HK-2 (cell line): ENCODE results near the gene EMILIN1.
"Not testable (repeated sequence)": the region's sequence is repeated elsewhere in the genome, so short reads cannot be mapped to it uniquely, and the experiment has no call there.

ENCODE experiments used
- DNase-seq: peaks from one replicate; pipeline ENCODE4 v3.0.0-alpha.2; 2018; ENCODE audit not compliant: unreplicated experiment

The EMILIN1 gene

DNA sequence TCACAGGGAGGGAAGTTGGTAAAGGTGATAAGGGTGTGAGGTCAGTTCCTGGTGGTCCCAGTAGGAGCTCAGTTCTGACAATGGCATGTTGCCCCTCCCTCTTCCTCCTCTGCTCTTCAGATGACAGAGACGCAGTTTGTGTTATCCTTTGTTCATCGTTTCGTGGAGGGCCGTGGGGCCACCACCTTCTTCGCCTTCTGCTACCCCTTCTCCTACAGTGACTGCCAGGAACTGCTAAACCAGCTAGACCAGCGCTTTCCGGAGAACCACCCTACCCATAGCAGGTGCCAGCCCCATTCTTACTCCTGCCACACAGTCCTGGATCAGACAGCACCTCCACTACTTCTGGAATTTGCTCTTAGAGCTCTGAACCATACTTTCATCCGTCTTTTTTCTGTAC, 24.6 kb upstream of the EMILIN1 start:
- DNase-seq, result no peak

DNA sequence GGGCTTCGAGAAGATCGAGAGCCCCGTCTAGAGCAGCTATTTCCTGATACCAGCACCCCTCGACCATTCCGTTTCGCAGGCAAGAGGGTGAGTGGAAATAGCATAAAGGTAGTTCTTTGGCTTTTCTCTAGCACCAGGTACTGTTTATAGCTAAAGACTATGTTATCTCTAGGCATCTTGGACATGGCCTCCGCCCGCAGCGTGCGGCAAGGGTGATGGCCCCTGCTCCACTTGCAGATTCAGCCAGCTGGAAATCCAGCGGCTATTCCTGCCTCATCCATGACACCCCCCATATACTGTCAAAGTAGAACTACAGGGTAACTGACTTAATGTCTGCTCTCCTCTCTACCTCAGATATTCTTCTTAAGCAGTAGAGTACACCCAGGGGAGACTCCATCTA, 23.7 kb upstream of the EMILIN1 start:
- DNase-seq, result no peak

DNA sequence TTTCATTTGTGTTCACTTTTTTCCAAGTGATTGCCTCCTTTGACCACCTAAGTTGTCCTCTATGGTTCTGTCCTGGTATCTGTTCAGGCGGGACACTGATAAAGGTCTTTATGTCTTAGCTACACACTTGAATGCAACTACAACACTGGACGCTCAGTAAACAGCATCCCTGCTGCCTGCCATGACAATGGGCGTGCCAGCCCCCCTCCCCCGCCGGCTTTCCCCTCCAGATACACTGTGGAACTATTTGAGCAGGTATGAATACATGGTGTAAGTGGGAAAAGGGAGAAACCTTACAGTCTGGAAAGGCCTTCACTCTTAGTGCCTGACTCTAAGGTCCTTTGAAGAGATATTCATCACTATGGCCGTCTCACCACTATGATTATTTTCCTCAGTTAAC, 21.2 kb upstream of the EMILIN1 start:
- no peak for DNase-seq

DNA sequence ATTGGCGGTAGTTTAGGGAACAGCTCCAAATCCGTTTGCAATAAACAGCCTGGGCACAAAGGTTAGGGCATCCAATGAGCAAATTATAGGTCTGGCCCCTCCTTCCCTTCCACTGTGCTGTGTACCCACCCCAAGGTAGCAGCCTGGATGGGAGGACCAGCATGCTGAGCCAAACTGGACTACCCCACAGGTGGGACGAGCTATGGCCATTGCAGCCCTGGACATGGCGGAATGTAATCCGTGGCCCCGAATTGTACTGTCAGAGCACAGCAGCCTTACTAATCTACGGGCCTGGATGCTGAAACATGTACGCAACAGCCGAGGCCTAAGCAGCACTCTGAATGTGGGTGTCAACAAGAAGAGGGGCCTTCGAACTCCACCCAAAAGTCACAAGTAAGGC, 20.2 kb upstream of the EMILIN1 start:
- DNase-seq, result no peak

DNA sequence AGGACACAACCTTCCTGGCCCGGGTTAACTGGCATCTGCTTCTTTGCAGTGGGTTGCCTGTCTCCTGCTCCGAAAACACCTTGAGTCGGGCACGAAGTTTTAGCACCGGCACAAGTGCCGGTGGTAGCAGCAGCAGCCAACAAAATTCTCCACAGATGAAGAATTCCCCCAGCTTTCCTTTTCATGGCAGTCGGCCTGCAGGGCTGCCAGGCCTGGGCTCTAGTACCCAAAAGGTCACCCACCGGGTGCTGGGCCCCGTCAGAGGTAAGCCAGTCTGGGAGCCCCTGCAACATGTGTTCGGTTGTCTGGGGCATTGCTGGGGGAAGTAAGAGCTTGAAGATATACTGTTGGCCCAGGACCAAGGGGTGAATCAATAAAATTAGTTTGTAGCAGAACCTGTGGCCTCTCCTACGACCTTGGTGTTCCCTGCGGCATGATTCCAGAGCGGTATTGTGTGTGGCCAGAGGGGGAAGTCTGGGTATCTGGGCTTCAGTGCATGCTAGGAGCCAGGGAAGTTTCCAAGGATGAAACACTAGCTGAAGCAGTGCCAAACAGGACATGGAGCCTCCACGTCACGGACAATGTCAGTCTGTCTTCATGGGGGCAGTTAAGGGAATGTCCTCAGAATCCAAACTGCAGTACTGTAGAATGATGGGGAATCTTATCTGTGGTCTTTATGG, 19.1 kb upstream of the EMILIN1 start:
- DNase-seq, result no peak

DNA sequence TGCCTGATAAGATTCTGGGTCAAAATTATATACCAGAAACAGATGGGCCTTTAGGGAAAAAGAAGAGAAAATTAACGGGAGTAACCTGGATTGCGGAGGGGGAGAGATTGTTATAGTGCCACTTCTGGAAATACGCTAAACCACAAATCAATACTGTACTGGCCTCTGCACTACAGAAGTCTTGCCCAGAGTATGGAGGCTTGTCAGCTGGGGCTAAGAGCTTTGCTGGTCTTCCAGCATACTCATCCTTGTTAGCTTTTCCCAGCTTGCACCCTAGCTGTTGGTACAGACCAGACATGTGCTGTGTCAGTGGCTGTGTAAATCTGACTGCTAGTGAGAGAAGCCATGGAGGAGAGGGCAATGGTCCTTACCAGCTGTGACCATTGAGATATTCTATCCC, 18.1 kb upstream of the EMILIN1 start:
- no peak for DNase-seq

DNA sequence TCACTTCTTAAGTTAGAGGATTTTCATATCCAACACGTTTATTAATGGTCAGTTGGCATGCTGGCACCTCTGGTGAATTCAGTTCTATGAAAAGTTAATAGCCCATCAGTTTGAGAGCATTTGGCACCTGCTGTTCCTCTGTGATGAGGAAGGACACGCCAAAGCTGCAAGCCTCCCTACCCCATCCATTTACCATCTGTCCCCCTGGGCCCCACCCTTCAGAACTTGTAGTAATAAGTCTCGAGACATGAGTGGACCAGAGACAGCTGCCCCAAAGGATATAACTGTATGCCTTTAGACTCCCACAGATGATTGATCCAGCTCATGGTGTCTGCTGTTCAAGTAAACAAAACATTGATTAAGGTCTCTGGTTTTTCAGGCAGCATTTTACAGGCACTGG, 13.3 kb upstream of the EMILIN1 start:
- no peak for DNase-seq

DNA sequence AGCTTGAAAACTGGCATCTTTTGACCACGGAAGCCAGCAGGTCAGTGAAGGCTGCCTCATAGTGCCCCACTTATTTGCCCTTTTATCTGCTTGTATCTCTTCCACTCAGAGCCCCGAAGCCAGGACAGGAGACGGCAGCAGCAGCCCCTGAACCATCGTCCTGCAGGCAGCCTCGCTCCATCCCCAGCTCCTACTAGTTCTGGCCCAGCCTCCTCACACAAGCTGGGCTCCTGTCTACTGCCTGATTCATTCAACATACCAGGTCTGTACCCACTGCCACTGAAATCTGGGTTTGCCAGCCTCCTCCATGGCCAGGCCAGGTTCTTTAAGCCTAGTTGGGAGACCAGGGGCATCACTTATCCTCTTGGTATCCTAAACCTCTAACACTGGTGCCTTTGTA, 11.0 kb upstream of the EMILIN1 start:
- DNase-seq, result no peak

DNA sequence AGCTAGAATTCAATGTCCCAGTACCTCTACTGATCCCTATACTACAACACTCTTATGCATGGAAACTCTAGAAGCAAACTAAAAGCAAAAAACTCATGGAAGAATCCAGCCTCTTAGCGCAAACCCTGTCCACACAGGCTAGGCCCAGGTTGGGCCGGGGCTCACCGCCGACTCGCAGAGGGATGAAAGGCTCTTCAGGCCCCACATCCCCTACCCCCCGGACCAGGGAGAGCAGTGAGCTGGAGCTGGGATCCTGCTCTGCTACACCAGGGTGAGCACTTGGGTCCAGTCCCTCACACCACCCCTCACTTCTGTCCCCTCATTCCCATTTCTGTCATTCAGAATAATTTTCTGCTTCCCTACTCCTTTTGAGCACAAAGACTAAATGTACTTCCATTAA, 9.0 kb upstream of the EMILIN1 start:
- no peak for DNase-seq

DNA sequence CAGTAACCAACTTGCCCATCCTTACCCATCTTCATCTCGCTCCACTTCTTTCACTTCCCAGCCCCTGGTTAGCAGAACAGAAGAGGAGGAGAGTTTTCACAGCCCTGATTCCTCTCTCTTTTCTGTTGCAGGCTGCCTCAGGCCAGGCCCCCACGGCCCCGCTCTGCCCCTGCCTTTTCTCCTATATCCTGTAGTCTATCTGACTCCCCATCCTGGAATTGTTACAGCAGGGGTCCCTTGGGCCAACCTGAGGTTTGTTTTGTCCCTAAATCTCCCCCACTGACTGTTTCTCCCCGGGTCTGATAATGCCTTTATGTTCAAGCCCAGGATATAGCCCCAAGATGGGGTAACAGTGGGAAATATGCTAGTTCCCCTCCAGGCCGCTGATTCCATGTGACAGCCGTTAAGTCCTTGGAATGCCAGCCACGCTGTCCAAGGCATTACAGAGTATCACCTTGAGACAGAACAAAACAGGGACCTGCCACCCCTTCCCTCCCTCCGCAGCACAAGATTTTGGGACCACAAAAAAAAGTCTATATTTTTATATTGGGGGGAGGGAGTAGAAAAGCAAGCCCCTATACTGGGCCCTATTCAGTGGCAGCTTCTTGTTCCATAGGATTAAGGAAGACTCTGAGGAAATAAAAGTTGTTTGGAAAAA, 8.3 kb upstream of the EMILIN1 start:
- DNase-seq, result no peak

DNA sequence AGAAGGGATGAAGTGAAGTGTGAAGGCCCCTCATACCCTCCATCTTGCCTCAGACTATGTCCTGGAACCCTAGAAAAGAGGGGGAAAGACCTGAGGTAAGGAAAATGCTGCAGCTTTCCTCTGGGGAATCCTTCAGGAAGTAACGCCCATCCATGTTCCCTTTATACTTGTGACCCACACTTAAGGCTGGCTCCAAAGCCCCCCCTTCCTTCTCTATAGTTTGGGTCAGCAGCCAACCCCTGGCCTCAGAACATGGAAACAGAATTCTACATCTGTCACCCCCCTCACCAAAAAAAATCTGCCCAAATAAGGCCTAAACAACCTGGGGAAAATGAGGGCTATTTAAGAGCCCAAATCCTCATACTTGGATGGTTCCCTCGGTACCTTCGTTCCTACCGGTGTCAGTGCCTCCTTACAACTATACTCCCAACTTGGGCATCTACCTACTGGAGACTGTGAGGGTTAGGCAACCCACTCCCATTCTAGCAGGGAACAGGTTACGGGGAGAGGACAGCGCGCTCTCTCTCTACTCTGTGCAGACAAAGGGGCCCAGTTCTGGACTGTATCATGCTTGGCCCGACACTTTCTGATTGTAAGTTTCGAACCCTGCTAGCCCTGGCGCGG, 7.7 kb upstream of the EMILIN1 start:
- no peak for DNase-seq

DNA sequence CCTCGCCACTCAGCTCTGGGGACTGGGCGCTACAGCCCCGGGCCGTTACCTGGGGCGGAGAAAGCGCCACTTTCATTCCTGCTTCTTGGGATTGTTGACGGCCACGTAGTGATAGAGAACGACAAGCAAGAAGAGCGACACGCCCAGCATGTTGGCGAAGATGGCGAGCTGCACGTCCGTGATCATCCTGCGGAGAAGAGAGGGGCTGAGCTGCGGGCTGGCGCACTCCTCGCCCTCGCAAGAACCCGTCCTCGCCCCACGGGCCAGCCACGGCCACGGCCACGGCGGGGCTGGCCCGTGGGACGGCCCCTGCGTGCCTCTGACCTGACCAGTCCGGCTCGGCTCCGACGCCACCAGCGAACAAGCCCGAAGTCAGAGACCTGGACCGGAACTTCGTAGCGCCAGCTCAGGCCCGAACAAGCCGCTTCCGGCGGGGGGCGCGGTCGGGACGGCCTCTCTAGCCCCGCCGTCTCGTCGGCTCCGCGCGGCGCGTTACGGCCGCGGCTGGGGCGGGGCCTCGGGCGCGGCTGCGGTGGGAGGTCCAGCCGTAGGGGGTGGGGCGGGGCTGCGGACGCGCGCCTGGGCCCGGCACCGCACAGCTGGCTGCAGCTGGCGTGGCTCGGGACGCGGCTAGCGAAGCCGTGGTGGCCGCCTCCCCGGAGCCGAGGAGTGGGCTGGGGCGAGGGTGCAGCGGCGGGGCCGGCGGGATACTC, 7.0 kb upstream of the EMILIN1 start, which contains the start of gene OST4:
Gene OST4 (minus strand): TSS at position 378 of the 713 bp plus-strand sequence.
- peak; percentile 89 for DNase-seq

DNA sequence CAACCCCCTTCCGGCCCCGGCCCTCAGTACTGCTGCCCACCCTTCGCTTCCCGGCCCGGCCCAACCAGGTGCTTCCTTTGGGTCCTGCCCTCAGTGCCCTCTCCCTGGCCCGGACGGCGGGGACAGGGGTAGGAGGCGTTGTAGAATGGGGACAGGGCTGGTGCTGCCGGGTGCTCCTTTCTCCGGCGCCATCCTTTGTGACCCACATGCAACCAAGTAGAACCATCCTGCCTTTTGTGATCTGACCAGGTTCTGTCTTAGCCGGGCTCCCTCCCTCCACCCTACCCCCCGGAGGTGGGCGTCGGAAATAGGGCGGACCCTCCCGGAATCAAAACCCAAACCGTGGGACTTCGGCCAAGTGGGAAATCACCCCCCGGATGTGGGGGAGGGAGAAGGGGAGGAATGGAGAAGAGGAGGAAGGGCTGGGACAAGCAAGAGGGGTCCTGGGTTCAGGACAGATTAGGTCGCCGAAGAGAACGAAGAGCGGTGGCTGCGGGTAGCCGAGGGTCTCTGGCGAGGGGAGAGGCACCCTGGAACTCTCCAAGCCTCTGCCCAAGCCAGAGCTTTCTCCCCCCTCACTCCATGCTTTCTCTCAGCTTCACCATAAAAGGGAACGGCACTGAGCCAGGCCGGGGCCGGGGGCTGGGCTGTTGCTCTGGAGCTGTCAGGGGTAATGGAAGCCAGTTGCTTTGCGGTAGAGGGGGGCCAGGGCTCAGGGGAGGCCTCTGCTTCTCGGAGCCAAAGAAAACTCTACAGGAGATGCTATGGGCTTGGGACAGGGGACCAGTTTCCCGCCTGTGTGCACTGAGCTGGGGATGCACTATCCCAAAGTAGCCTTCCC, 6.2 kb upstream of the EMILIN1 start:
- DNase-seq, result no peak

DNA sequence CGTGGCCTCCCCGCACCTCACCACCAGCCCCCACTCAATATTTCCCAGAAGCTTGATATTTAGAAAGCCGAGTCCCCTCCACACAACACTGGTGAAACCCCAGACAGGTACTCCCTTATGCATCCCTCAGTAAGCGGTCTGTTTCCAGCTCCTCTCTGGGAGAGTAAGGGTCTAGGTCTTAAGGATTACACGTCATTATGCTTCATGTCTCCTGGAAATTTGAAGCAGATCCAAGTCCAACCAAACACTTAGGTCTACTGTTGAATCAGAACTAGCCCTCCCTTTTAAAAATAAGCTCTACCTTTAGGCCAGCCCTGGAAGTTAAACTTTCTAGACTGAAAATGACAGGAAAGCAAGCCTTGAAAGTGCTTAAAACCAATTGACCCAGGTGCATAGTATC, 5.5 kb upstream of the EMILIN1 start:
- DNase-seq, result no peak

DNA sequence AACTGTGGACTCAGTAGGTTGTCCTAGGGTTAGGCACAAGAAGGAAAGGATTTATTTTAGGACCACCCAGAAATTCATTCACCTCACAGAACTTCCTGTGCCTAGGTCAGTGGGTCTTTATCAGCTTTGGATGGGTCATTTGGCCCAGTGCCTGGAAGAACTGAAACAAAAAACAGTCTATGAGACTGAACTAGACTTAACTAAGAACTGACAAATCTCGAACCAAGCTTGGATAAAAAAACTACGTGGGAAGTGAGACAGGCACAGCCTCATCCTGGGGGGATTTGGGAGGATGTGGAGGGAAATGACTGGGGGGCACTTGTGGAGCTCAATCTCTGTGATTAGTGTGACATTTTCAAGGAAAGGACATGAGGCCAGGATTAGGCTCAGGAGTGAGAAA, 4.6 kb upstream of the EMILIN1 start:
- no peak for DNase-seq

DNA sequence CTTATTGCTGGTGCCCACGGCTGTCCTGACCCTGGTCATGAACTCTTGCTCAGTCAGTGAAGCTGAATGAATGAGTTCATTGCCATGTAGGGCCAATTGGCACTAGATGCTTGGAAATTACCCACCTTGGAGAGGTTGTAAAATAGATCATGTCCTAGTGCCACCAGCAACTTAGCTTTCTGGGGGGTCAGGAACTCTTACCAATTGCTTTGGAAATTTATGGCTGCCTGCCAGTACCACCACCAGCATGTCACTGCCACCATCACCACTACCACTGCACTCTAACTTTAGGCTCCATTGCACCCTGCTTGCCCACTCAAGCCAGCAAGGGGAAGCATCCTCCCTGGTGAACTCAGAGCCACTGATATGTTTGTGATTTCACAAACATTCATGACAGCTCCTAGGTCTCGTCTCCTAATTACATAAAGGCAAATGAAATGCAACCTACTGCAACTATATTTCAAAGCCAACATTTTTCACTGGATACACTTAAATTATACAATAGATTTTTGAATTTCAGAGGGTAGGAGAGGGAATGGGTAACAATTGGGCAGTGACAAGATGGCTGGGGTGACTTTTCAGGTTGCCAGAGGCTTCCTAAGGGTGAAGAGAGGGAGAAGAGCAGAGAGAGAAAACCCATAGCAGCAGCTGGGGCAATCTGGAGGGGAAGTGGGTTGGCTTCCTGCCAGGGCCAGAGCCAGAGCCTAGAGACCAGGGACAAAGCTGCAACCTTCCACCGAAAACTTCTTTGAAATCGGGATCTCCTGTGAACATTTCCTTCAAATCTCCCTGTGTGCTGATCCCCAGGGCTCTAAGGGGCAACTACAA, 3.5 kb upstream of the EMILIN1 start:
- DNase-seq, result no peak

DNA sequence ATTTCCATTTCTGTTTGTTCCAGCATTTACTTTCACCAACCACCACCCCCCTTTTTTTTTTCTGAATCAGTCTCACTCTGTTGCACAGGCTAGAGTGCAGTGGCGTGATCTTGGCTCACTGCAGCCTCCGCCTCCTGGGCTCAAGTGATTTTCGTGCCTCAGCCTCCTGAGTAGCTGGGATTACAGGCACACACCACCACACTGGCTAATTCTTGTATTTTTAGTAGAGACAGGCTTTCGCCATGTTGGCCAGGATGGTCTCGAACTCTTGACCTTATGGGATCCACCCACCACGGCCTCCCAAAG, 2.9 kb upstream of the EMILIN1 start:
- not testable (repeated sequence) for DNase-seq

DNA sequence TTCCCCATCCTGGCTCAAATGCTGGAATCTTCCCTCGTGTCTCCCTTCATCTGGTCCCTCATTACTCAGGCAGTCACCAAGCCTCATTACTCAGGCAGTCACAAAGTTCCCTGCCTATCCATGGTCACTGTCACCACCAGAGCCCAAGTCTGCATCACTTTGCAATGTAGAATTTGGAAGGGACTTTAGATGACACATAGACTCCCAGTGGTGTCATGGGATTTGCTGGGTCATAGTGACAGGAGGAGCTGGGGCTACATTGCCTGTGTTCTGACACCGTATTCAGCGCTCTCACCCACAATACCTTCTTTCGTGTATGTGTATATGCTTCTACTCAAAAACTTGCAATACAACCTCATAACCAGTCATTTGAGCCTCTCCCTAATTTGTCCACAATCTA, 2.1 kb upstream of the EMILIN1 start:
- DNase-seq, result no peak

DNA sequence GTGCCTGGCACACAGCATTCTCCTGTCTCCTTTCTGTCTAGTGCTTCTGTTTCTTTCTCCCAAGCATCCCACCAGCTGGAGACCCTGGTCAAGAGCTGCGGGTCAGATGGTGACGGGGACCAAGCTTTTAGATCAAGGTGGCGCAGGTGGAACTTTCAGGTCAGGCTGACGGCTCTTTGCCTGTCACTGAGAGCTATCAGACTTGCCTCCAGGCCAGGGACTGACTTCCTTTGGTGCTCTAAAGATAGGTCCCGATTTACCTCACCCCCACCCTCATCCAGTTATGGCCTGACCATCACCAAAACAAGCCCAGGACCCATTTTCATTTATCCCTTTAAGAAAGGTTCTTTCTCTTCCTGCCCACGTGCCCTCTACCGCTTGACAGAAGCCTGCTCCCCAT, 1.2 kb upstream of the EMILIN1 start:
- no peak for DNase-seq

DNA sequence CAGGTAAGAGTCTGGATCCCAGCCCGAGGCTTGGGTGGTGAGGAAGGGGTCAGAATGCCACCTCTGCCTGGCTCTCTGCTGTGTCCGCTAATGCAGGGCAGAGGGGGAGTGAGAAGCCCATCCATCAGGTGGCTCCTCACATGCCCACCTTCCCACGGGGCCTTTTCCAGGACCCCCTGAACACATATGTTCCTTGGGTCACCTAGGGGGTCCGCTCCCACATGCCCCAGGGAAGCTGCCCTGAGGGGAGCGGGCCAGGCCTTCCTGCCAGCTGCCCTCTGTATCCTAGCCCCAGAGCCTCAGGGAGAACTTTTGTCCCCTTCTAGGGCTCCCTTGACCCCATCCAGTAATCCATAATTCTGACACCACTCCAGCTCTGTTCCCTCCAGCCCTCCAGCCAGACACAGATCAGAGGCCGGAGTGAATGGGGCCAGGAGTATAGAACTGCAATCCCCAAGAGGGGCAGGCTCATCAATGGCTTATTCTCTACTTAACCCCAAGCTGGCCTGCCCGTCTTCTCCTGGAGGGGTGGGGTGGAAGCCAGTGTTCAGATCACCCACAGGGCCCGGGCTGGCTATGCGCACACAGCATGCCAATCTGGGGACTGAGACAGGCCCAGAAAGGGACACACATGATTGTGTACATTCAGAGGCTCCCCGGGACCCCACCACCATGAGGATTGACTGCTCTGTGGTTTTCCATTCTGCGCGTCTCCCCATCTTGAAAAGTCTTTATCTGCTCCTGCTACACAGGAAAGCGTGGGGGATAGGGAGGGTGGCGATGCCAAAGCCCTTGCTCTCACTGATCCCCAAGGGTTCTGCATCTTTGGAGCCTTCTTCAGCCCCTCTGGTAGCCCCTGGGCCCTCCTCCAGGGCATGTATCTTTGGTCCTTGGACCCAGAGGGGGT, 1.1 kb downstream of the EMILIN1 start:
- DNase-seq, result no peak
